Activated CD8-positive, alpha-beta memory T cell treated with anti-CD3 and anti-CD28 coated beads for 4 hours (primary cell): ENCODE data around the gene NSG2.

ENCODE experiments used
- DNase-seq, 2 donors: peaks; one replicate each; pipeline ENCODE4 v3.0.0-alpha.2; 2020; ENCODE audit warnings: low read depth in 2 of 2

The NSG2 gene

DNA sequence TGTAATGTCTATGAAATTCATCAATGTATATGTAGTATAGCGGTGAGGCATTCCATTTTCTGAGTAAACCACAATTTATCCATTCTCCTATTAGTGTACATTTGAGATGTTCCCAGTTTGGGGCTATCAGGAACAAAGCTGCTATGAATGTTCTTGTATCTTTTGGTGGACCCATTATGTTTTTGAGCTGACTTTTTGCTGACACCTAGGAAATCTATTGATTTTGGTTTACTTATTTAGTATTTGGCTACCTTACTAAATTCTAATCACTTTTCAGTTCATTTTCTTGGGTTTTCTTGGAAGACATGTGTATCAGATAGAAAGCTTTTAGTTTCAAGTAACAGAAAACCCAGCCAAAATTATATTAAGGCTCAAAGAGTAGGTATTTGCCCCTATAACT, 13.7 kb downstream of the NSG2 start:
- DNase-seq = no peak

DNA sequence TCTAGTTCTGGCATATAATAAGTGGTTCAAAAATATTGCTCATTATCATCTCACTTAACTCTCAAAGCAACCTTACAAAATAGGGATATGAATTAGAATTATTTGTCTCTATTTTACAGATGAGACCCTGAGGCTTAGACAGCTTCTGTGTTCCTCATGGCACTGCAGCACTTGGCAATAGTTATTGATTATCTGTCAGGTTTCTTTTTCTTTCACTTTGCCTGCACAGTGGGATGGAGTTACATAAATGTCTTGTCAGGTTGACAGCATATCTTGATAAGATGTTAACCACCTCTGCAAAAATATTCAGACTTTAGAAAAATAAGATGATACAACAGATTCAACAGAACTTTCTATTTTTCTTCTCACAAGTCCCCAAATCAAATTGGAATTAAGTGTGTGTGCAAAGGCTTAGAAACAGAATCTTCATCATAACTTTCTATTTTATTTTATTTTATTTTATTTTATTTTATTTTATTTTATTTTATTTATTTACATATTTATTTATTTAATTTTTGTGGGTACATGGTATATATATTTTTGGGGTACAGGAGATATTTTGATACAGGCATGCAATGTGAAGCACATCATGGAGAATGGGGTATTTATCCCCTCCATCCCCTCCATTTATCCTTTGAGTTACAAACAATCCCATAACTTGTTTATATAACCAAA, 17.7 kb downstream of the NSG2 start:
- DNase-seq = no peak

DNA sequence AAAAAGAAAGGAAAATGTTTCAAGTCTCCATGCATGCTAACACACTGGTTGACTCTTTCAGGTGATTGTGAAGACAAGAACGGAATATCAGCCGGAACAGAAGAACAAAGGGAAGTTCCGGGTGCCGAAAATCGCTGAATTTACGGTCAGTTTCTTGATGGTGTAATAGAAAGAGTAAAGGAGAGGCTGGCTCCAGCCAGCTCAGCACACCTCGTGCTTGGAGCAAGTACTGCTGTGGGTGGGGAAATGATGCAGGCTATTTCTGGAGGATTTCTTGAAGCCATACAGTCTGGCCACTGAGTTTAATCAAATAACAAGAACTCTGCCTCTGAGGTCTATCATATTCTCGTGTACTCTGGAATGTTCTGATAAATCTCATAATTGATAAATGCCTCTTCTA, 18.7 kb downstream of the NSG2 start:
- no peak for DNase-seq

- DNase-seq = no peak
Measured at GRCh38 chr5:174065528-174066197, 20.2 kb downstream of the NSG2 start.

DNA sequence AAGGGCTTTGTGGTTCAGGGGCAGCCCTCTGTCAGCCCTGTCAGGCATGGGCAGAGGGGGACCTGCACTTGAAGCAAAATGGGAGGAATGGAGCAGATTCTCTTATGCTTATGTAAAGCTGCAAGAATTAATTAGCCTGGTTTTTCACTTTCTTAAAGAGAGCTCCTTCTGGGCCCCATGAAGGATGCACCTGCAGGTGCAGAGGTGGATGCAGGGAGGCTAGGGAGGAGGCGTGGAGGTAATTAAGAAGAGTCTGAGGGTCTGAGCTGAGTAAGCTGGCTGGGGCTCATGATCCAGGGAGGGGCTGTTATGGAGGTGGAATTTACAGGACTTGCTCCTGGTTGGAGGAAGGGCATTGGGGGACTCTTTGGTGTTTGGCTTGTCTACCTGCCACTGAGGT, 22.0 kb downstream of the NSG2 start:
- DNase-seq = no peak

- no peak for DNase-seq
Measured at GRCh38 chr5:174071484-174071883, 26.0 kb downstream of the NSG2 start.

DNA sequence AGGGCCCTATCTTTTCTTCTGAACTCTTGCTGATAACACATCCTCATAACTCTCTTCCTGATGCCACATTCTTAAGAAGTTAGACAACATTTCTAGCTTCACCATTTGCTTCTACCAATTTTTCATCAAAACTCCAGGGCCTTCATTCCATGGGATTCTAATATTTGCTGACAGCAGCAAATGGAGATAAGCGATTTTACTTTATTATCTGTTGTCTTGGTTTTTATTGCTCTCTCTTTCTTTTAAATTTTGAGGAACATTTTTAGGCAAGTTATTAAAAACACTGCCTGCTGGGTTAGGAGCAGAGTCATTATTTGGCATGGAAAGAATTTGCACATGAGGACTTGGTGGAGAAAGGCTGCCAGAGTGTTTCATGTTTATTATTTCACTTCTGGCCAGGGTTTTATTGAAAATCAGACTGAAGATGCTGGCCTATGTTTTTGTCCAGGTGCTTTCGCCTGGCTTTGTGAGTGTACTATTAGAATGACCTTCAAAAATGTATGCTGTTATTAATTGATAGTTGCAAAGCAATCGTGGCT, 27.7 kb downstream of the NSG2 start:
- DNase-seq = no peak

- DNase-seq = no peak
Measured at GRCh38 chr5:174074369-174074768, 28.9 kb downstream of the NSG2 start.

GRCh38 chr5:174078416-174078815, 32.9 kb downstream of the NSG2 start:
- no peak for DNase-seq

- DNase-seq = no peak
Measured at GRCh38 chr5:174082286-174082685, 36.8 kb downstream of the NSG2 start.

- no peak for DNase-seq
Measured at GRCh38 chr5:174083056-174083827, 37.7 kb downstream of the NSG2 start.

- DNase-seq = no peak
Measured at GRCh38 chr5:174084691-174085154, 39.2 kb downstream of the NSG2 start.

GRCh38 chr5:174086751-174087150, 41.2 kb downstream of the NSG2 start:
- no peak for DNase-seq

- no peak for DNase-seq
Measured at GRCh38 chr5:174087783-174088182, 42.3 kb downstream of the NSG2 start.

GRCh38 chr5:174090129-174090528, 44.6 kb downstream of the NSG2 start:
- DNase-seq = no peak

- no peak for DNase-seq
Measured at GRCh38 chr5:174093123-174093522, 47.6 kb downstream of the NSG2 start.

GRCh38 chr5:174094857-174095606, 49.5 kb downstream of the NSG2 start:
- DNase-seq = no peak

DNA sequence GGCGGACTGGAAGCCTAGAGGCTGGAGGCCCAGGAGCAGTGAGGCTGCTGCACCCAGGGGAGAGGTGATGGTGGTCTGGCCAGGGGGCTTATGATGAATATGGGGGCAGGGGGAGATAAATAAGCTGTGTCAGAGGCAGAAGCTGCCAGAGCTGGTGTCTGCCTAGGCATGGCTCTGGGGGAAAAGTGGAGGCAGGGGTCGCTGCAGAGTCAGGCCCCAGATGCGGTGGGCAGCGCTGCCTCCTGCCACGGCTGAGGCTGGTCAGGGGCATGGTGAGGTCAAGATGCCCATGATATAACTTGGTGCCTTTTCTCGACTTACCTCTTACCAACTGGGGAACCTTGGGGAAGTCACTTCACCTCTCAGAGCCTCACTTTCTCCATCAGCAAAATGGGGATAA, 51.1 kb downstream of the NSG2 start:
- DNase-seq = no peak

DNA sequence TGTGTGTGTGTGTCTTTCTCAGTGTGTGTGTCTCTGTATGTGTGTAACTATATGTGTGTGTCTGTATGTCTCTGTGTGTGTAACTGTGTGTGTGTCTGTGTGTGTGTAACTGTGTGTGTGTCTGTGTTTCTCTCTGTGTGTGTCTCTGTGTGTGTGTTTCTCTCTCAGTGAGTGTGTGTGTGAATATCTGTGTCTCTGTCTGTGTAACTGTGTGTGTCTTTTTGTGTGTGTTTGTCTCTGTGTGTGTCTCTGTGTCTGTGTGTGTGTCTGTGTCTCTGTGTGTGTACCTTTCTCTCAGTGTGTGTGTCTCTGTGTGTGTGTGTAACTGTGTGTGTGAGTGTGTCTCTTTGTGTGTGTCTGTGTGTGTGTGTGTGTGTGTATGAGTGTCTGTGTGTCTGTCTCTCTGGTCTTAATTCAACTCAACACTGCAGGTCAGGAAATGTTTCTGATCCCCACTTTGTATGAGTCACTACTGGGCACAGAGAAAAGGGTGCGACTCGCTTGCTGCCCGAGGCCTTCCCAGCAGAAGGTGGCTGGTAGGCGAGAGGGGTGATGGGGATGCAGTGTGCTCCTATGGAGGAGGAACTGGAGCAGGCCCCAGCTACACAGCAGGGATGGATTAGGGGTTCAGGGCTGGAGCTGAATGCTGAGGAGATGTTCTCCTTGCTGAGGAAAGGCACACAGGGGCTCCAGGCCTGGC, 52.1 kb downstream of the NSG2 start:
- DNase-seq = no peak

DNA sequence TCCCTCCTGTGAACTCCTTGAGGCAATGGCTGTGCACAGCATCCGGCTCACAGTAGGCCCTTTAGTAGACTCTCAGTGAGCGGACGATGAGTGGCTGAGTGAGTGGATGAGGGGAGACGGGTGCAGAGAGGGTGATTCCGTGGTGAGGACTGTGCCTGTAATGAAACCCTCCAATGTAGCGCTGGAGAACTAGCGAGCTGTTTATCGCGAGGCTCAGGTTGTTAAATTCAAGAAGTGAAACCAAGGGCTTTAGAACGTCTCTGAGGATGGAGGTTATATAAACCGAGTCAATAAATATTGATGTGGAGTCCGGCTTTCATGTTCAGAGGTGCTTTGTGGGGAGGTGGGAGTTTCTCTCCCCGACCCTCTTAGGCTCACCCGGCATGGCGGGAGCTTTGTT, 53.2 kb downstream of the NSG2 start:
- DNase-seq = no peak

DNA sequence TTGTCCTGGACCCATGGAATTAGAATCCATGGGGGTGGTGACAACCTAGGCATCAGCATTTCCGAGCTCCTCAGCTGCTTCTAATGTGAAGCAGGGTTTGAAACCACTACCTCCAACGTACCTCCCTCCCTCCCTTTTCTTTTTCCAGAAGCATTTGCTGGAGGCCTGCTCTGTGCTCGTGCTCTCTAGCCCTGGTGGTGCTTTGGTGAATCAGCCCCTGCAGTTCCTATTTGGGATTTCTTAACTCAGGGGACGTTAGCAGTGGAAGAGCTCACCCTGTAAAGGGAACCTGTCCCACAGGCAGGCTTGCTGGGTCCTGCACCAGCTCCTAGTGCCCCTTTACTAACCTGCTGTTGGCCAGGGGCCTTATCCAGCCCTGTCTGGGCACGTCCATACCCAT, 55.0 kb downstream of the NSG2 start:
- DNase-seq = no peak
